ENCODE results near the gene MXI1. TPM values are rescaled to one million over a fixed set of nuclear protein-coding genes. Genes with fewer than 3 reads are reported as not detected.
A peak's percentile ranks its signal among the peaks of the same experiment; 100 is the strongest.

Gene MXI1
- total RNA-seq, 1 donor from 2014 or later: 31.5 TPM

DNA sequence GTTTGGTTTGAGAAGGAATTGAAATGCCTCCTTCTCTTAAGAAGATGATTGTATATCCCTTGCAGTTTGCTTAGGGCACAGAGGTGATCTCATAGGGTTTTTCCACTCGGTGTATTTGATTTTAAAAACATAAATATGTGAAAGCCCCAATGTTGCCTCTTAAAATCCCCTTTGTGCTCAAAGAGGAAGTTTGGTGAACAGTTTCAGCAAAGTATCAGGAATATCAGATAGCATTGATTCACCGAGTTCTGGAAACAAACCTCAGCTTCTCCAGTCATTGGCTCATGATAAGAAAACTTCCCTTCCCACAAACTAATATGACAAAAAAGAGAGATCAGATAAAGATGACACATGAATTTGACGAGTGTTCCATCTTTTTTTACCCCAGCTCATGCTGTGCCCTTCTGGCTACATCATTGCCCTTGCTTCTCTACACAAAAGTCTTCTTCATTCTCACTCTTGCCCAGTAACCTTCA is 117.4 kb downstream of the MXI1 start:
- no peak overlapping the region for H3K4me3 Mint-ChIP-seq (ENCODE audit: unreplicated experiment)
- peak overlapping the region; percentile 36 for H3K27ac Mint-ChIP-seq (ENCODE audit: unreplicated experiment)
- Histone ChIP-seq H3K27ac (ENCODE audit: low read depth, low read length) (no peak overlapping the region), H3K9ac (ENCODE audit: low read length) (no peak overlapping the region), H3K36me3 (ENCODE audit: insufficient read depth, low read length) (no peaks in the 10 kb centered on the region), H3K4me1 (ENCODE audit: insufficient read depth, low read length) (peaks cover 30% of the 10 kb centered on the region), H2AFZ (ENCODE audit: low read depth, low read length) (no peak overlapping the region), H3K9me3 (ENCODE audit: insufficient read depth, low read depth, low read length) (no peaks in the 10 kb centered on the region), H3K4me2 (ENCODE audit: low read length) (no peak overlapping the region), H3K27me3 (ENCODE audit: insufficient read depth, low read length) (no peaks in the 10 kb centered on the region), H4K20me1 (ENCODE audit: insufficient read depth, low read length) (no peaks in the 10 kb centered on the region), H3K4me3 (ENCODE audit: insufficient read depth, low read depth, low read length) (no peak overlapping the region), H3K79me2 (ENCODE audit: insufficient read depth, low read length) (no peaks in the 10 kb centered on the region)
- TF ChIP-seq EZH2 (IDR thresholded peaks at IDR 0.05; ENCODE audit: insufficient read depth, low read length): no peak
- TF ChIP-seq, protein P1, sequence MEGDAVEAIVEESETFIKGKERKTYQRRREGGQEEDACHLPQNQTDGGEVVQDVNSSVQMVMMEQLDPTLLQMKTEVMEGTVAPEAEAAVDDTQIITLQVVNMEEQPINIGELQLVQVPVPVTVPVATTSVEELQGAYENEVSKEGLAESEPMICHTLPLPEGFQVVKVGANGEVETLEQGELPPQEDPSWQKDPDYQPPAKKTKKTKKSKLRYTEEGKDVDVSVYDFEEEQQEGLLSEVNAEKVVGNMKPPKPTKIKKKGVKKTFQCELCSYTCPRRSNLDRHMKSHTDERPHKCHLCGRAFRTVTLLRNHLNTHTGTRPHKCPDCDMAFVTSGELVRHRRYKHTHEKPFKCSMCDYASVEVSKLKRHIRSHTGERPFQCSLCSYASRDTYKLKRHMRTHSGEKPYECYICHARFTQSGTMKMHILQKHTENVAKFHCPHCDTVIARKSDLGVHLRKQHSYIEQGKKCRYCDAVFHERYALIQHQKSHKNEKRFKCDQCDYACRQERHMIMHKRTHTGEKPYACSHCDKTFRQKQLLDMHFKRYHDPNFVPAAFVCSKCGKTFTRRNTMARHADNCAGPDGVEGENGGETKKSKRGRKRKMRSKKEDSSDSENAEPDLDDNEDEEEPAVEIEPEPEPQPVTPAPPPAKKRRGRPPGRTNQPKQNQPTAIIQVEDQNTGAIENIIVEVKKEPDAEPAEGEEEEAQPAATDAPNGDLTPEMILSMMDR (IDR thresholded peaks at IDR 0.05; ENCODE audit: insufficient read depth, low read depth, low read length): no peak
- FAIRE-seq (no peak), DNase-seq (ENCODE audit: low read depth) (no peak)
- no peaks in the 10 kb centered on the region for H3K36me3 Mint-ChIP-seq (ENCODE audit: low read depth, unreplicated experiment)
- H3K4me1 Mint-ChIP-seq (ENCODE audit: low read depth, unreplicated experiment): peaks cover 40% of the 10 kb centered on the region
- no peaks in the 10 kb centered on the region for H3K27me3 Mint-ChIP-seq (ENCODE audit: low read depth, unreplicated experiment)
- peaks cover 23% of the 10 kb centered on the region for H3K9me3 Mint-ChIP-seq (ENCODE audit: unreplicated experiment)

DNA sequence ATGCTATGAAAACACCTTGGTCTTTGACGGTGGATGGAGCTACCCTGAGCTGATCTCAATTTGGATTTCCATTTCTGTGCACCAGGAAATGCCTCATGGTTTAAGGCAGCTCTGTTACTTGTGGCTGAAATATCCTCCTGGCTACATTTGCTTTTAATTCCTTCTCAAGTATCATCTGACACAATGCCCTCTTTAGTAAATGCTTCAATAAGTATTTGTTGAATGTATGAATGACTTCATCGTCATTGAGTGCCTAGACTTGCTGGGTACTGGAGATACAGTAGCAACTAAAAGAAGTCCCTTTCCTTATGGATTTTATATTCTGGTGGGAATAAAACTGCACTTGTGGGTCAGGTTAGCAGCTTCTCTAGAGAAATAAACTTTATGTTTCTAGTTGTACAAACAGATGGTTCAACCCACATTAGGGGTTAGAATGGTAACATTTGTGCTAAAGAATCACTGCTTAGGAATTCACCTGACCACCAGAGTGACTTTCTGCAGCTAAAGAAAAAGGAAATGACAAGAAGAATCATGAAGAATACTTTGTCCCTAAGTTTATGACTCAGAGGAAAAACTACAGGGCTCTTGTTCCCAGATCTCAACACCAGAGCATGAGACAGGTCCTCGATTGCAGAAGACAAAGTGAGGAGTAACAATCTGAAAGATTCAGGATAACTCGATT is 119.1 kb downstream of the MXI1 start:
- no peaks in the 10 kb centered on the region for H3K27me3 Mint-ChIP-seq (ENCODE audit: low read depth, unreplicated experiment)
- Histone ChIP-seq H3K27ac (ENCODE audit: low read depth, low read length) (peak overlapping the region; percentile 74), H4K20me1 (ENCODE audit: insufficient read depth, low read length) (no peaks in the 10 kb centered on the region), H3K4me2 (ENCODE audit: low read length) (peak overlapping the region; percentile 75), H3K27me3 (ENCODE audit: insufficient read depth, low read length) (no peaks in the 10 kb centered on the region), H3K4me1 (ENCODE audit: insufficient read depth, low read length) (peaks cover 30% of the 10 kb centered on the region), H3K9me3 (ENCODE audit: insufficient read depth, low read depth, low read length) (peaks cover 7% of the 10 kb centered on the region), H3K36me3 (ENCODE audit: insufficient read depth, low read length) (no peaks in the 10 kb centered on the region), H2AFZ (ENCODE audit: low read depth, low read length) (no peak overlapping the region), H3K9ac (ENCODE audit: low read length) (peak overlapping the region; percentile 50), H3K4me3 (ENCODE audit: insufficient read depth, low read depth, low read length) (no peak overlapping the region), H3K79me2 (ENCODE audit: insufficient read depth, low read length) (no peaks in the 10 kb centered on the region)
- H3K27ac Mint-ChIP-seq (ENCODE audit: unreplicated experiment): peak overlapping the region; percentile 93
- H3K36me3 Mint-ChIP-seq (ENCODE audit: low read depth, unreplicated experiment): peaks cover 4% of the 10 kb centered on the region
- H3K4me1 Mint-ChIP-seq (ENCODE audit: low read depth, unreplicated experiment): peaks cover 40% of the 10 kb centered on the region
- no peak for TF ChIP-seq EZH2 (IDR thresholded peaks at IDR 0.05; ENCODE audit: insufficient read depth, low read length)
- TF ChIP-seq, protein P1 (IDR thresholded peaks at IDR 0.05; ENCODE audit: insufficient read depth, low read depth, low read length): no peak
- H3K4me3 Mint-ChIP-seq (ENCODE audit: unreplicated experiment): peak overlapping the region; percentile 29
- FAIRE-seq (peak; percentile 80), DNase-seq (ENCODE audit: low read depth) (peak; percentile 94)
- peaks cover 31% of the 10 kb centered on the region for H3K9me3 Mint-ChIP-seq (ENCODE audit: unreplicated experiment)
